ENCODE measurements around the gene HIC1. TPM values are rescaled to one million over a fixed set of nuclear protein-coding genes. Genes with fewer than 3 reads are reported as not detected.

The HIC1 gene
- total RNA-seq, 1 donor from 2014 or later, result 1.3 TPM

- TF ChIP-seq, protein P1, sequence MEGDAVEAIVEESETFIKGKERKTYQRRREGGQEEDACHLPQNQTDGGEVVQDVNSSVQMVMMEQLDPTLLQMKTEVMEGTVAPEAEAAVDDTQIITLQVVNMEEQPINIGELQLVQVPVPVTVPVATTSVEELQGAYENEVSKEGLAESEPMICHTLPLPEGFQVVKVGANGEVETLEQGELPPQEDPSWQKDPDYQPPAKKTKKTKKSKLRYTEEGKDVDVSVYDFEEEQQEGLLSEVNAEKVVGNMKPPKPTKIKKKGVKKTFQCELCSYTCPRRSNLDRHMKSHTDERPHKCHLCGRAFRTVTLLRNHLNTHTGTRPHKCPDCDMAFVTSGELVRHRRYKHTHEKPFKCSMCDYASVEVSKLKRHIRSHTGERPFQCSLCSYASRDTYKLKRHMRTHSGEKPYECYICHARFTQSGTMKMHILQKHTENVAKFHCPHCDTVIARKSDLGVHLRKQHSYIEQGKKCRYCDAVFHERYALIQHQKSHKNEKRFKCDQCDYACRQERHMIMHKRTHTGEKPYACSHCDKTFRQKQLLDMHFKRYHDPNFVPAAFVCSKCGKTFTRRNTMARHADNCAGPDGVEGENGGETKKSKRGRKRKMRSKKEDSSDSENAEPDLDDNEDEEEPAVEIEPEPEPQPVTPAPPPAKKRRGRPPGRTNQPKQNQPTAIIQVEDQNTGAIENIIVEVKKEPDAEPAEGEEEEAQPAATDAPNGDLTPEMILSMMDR (IDR thresholded peaks at IDR 0.05; ENCODE audit: insufficient read depth, low read length, severe bottlenecking), result no peak
- DNase-seq (ENCODE audit: low read depth) (no peak), FAIRE-seq (no peak)
- peaks cover 1% of the 10 kb centered on the region for H3K36me3 ChIP-seq (ENCODE audit: control insufficient read depth, insufficient read depth, low read length)
- peaks cover 5% of the 10 kb centered on the region for H3K27me3 ChIP-seq (ENCODE audit: control insufficient read depth, insufficient read depth, low read length)
- no peak overlapping the region for H3K4me3 ChIP-seq (ENCODE audit: low read depth, low read length)
These were observed 26.2 kb upstream of the HIC1 start for GRCh38 chr17:2028737-2029136.

DNA sequence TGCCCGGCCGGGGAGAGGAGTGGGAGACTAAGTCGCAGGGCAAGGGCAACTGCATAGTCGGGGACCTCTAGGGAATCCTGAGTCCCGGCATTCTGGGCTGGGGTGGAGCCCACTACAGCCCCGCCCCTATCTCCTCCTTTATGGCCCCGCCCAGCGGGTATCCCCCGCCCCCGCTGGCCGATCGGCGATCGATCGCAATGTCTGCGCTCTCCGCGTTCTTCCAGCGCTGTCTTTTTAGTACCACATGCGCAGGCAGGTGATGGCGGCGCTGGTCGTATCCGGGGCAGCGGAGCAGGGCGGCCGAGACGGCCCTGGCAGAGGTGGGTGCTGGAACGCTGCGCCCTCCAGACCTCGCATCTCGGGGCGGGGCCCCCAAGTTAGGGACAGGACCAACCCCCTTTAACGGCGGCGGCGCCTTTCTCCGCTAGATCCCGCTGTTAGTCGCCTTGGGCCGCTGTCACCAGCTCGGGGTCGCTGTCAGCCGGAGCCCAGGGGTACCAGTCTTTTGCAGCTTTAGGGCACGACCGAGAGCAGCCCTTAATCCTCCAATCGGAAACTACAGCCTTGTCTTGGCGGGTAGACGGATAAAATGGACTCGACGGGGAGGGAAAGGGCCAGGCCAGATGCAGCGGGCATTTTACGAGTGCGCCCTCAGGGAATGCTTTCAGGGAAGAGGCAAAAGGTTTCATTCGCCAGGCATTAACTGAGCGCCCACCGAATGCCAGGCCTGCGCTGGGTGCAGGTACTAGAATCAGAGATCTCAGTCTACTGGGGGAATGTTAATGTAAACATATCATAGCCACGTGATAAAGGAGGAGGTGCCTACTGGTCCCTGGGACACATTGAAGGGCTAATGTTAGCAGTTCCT is 24.8 kb upstream of the HIC1 start, which contains the start of gene DPH1:
Gene DPH1 (plus strand): TSS at position 243 of the 868 bp plus-strand sequence. CDS start 17 bp downstream, at position 260.
- TF ChIP-seq, protein P1 (IDR thresholded peaks at IDR 0.05; ENCODE audit: insufficient read depth, low read length, severe bottlenecking), result no peak
- peak; percentile 87 for DNase-seq (ENCODE audit: low read depth)
- peak; percentile 81 for FAIRE-seq
- peaks cover 1% of the 10 kb centered on the region for H3K36me3 ChIP-seq (ENCODE audit: control insufficient read depth, insufficient read depth, low read length)
- H3K27me3 ChIP-seq (ENCODE audit: control insufficient read depth, insufficient read depth, low read length), result no peaks in the 10 kb centered on the region
- peak within 1 kb of the TSS; percentile 99 for H3K4me3 ChIP-seq (ENCODE audit: low read depth, low read length)

DNA sequence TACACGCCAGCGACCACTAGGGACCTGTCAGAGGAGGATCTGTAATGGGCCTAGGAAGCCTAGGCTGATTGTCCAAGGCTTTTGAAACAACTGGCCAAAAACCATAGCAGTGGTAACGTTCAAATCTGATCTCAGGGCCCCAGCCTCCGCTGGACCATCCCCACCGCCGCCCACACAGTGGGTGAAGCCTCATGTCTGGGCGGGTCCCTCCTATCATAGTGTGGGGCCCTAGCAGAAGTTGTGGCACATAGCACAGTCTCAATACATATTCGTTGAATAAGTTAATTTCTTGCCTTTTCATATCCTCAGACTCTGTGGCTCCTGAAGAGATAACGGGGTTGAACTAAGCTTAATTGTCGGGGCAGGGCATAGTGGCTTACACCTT is 24.1 kb upstream of the HIC1 start:
- DNase-seq (ENCODE audit: low read depth) (no peak), FAIRE-seq (no peak)
- Histone ChIP-seq H3K4me3 (ENCODE audit: low read depth, low read length) (peak overlapping the region; percentile 99), H3K27me3 (ENCODE audit: control insufficient read depth, insufficient read depth, low read length) (no peaks in the 10 kb centered on the region), H3K36me3 (ENCODE audit: control insufficient read depth, insufficient read depth, low read length) (peaks cover 3% of the 10 kb centered on the region)
- TF ChIP-seq, protein P1 (IDR thresholded peaks at IDR 0.05; ENCODE audit: insufficient read depth, low read length, severe bottlenecking), result peak; percentile 54

DNA sequence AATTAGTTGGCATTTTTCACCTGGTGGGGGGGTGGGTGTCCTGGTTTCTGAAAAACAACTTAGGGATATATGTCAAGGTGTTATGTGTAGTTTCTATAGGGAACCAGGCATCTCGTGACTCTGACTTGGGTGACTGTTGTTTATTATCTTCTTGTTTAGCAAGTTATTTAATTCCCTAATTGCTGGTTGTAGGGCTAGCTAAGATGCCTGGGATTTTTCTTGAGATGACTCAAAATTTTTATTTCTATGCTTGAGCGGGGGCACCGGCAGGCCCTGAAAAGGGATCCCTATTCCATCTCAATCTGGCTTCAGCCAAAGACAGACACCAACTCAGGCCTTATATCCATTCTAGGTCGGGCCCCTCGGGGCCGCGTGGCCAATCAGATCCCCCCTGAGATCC is 21.8 kb upstream of the HIC1 start:
- FAIRE-seq (no peak), DNase-seq (ENCODE audit: low read depth) (no peak)
- H3K27me3 ChIP-seq (ENCODE audit: control insufficient read depth, insufficient read depth, low read length), result no peaks in the 10 kb centered on the region
- TF ChIP-seq, protein P1 (IDR thresholded peaks at IDR 0.05; ENCODE audit: insufficient read depth, low read length, severe bottlenecking), result no peak
- H3K4me3 ChIP-seq (ENCODE audit: low read depth, low read length), result no peak overlapping the region
- H3K36me3 ChIP-seq (ENCODE audit: control insufficient read depth, insufficient read depth, low read length), result peaks cover 18% of the 10 kb centered on the region

DNA sequence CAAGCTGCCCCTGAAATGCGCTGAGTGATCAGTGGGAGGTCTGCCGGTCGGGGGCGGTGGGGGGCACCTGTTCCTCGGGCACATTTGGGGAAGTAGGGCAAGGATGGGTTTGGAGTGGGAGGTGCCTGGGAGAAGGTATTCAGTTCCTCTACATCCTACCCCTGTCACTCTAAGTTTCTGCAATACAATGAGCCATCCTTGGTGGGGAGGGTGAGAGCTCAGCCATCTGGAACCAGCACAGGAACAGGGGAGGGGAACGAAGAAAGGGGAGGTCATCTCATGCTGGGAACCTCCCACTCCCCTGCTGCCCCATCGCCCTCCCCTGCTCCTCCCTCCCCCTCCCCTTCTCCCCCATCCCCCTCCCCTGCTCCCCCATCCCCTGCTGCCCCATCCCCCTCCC is 20.7 kb upstream of the HIC1 start:
- DNase-seq (ENCODE audit: low read depth), result no peak
- no peak overlapping the region for H3K4me3 ChIP-seq (ENCODE audit: low read depth, low read length)
- FAIRE-seq, result no peak
- H3K27me3 ChIP-seq (ENCODE audit: control insufficient read depth, insufficient read depth, low read length), result no peaks in the 10 kb centered on the region
- TF ChIP-seq, protein P1 (IDR thresholded peaks at IDR 0.05; ENCODE audit: insufficient read depth, low read length, severe bottlenecking), result no peak
- H3K36me3 ChIP-seq (ENCODE audit: control insufficient read depth, insufficient read depth, low read length), result peaks cover 18% of the 10 kb centered on the region
